Measurements from ENCODE around the gene MRPS18B. TPM values are rescaled to one million over a fixed set of nuclear protein-coding genes. Genes with fewer than 3 reads are reported as not detected.
"Not testable (repeated sequence)": the region's sequence is repeated elsewhere in the genome, so short reads cannot be mapped to it uniquely, and the experiment has no call there.

The MRPS18B gene
- total and polyA plus RNA-seq, 4 experiments from 2014 or later = 44.4 to 126 (median 79.0) TPM

DNA sequence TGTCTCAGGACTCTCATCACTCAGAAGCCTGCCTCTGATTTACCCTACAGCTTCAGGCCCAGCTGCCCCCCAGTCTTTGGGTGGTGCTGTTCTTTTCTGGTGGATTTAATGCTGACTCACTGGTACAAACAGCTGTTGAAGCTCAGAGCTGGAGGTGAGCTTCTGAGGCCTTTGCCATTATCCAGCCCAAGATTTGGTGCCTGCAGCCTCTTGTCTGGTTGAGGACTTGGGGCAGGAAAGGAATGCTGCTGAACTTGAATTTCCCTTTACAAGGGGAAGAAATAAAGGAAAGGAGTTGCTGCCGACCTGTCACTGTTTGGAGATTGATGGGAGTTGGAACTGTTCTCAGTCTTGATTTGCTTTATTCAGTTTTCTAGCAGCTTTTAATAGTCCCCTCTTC is 26.6 kb upstream of the MRPS18B start:
- H3K4me1 ChIP-seq (ENCODE audit: insufficient read depth, low read length) = no peaks in the 10 kb centered on the region
- POLR2A ChIA-PET (ENCODE audit: partially characterized antibody) = interaction anchor here (1.0 to 2.6 kb wide), 5 partner anchors 20 to 98 kb away, joined by 3 to 8 read pairs (median 3); no protein-coding TSS in a partner anchor
- no peaks in the 10 kb centered on the region for H3K27me3 ChIP-seq (ENCODE audit: insufficient read depth, low read length)
- intact Hi-C loops (cut with micrococcal nuclease) = no loop called here
- H3K9me3 ChIP-seq (ENCODE audit: control insufficient read depth in 1 of 2, low read length in 2 of 2) = no peaks in the 10 kb centered on the region
- Mint-ChIP-seq H3K4me3 (no peak overlapping the region), H3K27me3 (no peaks in the 10 kb centered on the region), H3K9me3 (peaks cover 0 to 2% (median 0%) of the 10 kb centered on the region in 8 donors), H3K27ac (peak overlapping the region in 3 of 7 donors; percentile 30 to 86 (median 48)), H3K4me1 (peaks cover 0 to 7% (median 4%) of the 10 kb centered on the region in 4 donors), H3K36me3 (peaks cover 46 to 59% of the 10 kb centered on the region in 2 donors)
- DNase-seq = no peak
- peaks cover 49% of the 10 kb centered on the region for H3K36me3 ChIP-seq (ENCODE audit: insufficient read depth, low read length)
- no peak overlapping the region for H3K4me3 ChIP-seq (ENCODE audit: low read length in 2 of 2)
- CTCF ChIA-PET (ENCODE audit: partially characterized antibody) = interaction anchor here (0.6 to 2.1 kb wide), 6 partner anchors 10 to 126 kb away, joined by 3 to 7 read pairs (median 4); no protein-coding TSS in a partner anchor
- H3K27ac ChIP-seq (ENCODE audit: low read depth, low read length) = no peak overlapping the region

DNA sequence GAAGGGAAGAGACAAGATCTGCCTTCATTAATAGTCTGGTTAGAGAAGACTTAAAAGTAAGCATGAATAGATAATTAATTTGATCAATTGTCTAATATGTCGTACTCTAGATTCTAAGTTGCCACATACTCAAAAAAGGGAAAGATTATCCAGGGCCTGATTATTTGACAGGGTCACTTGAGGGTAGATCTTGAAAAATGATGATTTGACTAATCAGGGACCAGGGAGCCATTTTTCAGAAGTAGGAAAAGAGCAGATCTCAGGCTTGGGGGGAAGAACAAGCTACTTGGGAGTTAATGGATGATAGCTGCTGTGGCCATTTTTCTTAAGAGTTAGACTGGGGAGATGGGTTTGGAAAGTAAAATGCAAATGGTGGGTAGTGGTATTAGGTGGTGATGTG is 25.4 kb upstream of the MRPS18B start:
- intact Hi-C loops (cut with micrococcal nuclease) = no loop called here
- Histone ChIP-seq H3K4me1 (ENCODE audit: insufficient read depth, low read length) (no peaks in the 10 kb centered on the region), H3K9me3 (ENCODE audit: control insufficient read depth in 1 of 2, low read length in 2 of 2) (no peaks in the 10 kb centered on the region), H3K36me3 (ENCODE audit: insufficient read depth, low read length) (peaks cover 37% of the 10 kb centered on the region), H3K4me3 (ENCODE audit: low read length in 2 of 2) (no peak overlapping the region), H3K27ac (ENCODE audit: low read depth, low read length) (no peak overlapping the region), H3K27me3 (ENCODE audit: insufficient read depth, low read length) (no peaks in the 10 kb centered on the region)
- peak overlapping the region in 4 of 7 donors; percentile 1 to 54 (median 30) for H3K27ac Mint-ChIP-seq
- DNase-seq = no peak
- H3K4me1 Mint-ChIP-seq = peaks cover 3 to 10% (median 7%) of the 10 kb centered on the region in 4 donors
- CTCF ChIA-PET (ENCODE audit: partially characterized antibody) = interaction anchor here (0.9 to 10.7 kb wide), 4 partner anchors 34 to 130 kb away, joined by 3 to 242 read pairs (median 118); partner anchors contain the start of gene ATAT1
- H3K9me3 Mint-ChIP-seq = peaks cover 0 to 2% (median 0%) of the 10 kb centered on the region in 8 donors
- no peaks in the 10 kb centered on the region for H3K27me3 Mint-ChIP-seq
- H3K4me3 Mint-ChIP-seq = no peak overlapping the region
- H3K36me3 Mint-ChIP-seq = peaks cover 35 to 50% of the 10 kb centered on the region in 2 donors
- POLR2A ChIA-PET (ENCODE audit: partially characterized antibody) = interaction anchor here (0.5 to 2.6 kb wide), 5 partner anchors 8 to 98 kb away, joined by 3 to 8 read pairs (median 4); no protein-coding TSS in a partner anchor

DNA sequence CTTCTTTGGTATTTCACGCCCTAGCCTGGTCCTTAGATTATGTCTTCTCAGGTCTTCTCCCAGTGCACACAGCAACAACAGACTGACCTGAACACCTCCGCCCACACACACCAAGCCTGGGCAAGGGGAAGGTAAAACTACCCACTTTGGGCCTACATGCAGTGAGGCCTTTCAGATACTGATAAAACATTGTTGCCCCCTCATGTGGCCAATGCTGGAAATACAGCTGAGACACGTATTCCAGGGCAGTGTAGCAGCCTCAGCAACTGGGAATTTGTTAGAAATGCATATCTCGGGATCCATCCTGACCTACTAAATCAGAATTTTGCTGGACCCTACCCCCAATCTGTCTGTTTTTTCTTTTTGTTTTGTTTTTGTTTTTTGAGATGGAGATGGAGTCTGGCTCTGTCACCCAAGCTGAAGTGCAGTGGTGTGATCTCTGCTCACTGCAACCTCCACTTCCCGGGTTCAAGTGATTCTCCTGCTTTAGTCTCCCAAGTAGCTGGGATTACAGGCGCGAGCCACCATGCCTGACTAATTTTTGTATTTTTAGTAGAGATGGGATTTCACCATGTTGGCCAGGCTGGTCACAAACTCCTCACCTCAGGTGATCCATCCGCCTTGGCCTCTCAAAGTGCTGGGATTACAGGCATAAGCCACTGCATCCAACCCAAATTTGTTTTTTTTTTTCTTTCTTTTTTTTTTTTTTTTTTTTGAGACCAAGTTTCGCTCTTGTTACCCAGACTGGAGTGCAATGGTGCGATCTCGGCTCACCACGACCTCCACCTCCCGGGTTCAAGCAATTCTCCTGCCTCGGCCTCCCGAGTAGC is 20.1 kb upstream of the MRPS18B start:
- H3K9me3 Mint-ChIP-seq; H3K4me3 ChIP-seq (ENCODE audit: low read length in 2 of 2); H3K4me1 ChIP-seq (ENCODE audit: insufficient read depth, low read length); H3K27me3 ChIP-seq (ENCODE audit: insufficient read depth, low read length); H3K27me3 Mint-ChIP-seq; H3K9me3 ChIP-seq (ENCODE audit: control insufficient read depth in 1 of 2, low read length in 2 of 2); H3K27ac ChIP-seq (ENCODE audit: low read depth, low read length); H3K4me3 Mint-ChIP-seq: not testable (repeated sequence)
- ChIA-PET POLR2A (ENCODE audit: partially characterized antibody) (interaction anchor here (0.6 to 8.5 kb wide), 22 partner anchors 9 to 147 kb away, joined by 3 to 132 read pairs (median 8); partner anchors contain the start of genes ABCF1, GNL1, HLA-E and MDC1), CTCF (ENCODE audit: partially characterized antibody) (interaction anchor here (0.7 to 10.7 kb wide), 39 partner anchors 9 to 316 kb away, joined by 3 to 242 read pairs (median 5); partner anchors contain the start of genes ABCF1, DHX16, MDC1 and MRPS18B)
- intact Hi-C loops (cut with micrococcal nuclease) = loop anchor here (1.0 kb wide), 3 partner anchors 40 to 114 kb away; partner anchors contain the start of gene PRR3
- Mint-ChIP-seq H3K36me3 (peaks cover 9 to 35% of the 10 kb centered on the region in 2 donors), H3K27ac (peak overlapping the region in 6 of 7 donors; percentile 7 to 85 (median 66)), H3K4me1 (peaks cover 5 to 28% (median 9%) of the 10 kb centered on the region in 4 donors)
- peaks cover 28% of the 10 kb centered on the region for H3K36me3 ChIP-seq (ENCODE audit: insufficient read depth, low read length)
- DNase-seq = peak; percentile 72 to 83 (median 75)

DNA sequence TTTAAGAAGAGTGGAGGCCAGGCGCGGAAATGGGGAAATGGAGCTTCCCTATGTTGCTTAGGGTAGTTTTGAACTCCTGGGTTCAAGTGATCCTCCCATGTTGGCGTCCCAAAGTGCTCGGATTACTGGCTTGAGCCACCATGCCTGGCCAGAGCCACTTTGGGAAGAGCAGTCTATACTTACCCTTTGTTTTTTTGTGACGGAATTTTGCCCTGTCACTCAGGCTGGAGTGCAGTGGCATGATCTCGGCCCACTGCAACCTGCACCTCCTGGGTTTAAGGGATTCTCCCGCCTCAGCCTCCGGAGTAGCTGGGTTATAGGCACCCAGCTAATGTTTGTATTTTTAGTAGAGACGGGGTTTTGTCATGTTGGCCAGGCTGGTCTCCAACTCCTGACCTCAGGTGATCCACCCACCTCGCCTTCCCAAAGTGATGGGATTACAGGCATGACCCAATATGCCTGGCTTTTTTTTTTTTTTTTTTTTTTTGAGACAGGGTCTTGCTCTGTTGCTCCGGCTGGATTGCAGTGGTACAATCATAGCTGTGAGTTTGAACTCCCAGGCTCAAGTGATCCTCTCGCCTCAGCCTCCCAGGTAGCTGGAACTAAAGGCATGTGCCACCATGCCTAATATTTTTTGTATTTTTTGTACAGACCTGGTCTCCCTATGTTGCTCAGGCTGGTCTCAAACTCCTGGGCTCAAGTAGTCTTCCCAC is 18.6 kb upstream of the MRPS18B start:
- Mint-ChIP-seq H3K9me3 (no peaks in the 10 kb centered on the region), H3K36me3 (peaks cover 21 to 47% of the 10 kb centered on the region in 2 donors)

DNA sequence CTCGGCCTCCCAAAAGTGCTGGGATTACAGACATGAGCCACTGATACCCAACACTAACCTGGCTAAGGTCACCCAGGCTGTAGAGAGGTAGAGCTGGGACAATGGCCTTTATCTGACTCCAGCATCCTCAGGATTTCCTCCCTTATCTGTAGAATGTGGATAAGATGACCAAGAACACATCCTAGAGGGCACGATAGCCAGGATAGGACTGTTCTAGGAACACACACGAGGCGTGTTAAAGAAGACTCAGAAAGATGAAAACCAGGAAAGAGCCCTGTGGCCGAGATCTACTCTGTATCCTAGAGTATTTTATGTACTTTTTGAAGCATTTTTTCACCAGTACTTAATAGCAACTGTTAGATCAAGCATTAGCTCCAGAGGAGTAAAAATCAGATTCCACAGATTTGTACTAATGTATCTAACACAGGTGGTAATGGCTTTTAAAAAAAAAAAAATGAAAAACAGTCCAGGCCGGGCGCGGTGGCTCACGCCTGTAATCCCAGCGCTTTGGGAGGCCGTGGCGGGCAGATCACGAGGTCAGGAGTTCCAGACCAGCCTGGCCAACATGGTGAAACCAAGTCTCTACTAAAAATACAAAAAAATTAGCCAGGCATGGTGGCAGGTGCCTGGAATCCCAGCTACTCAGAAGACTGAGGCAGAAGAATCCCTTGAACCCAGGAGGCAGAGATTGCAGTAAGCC is 17.9 kb upstream of the MRPS18B start:
- H3K27me3 Mint-ChIP-seq = no peaks in the 10 kb centered on the region
- ChIA-PET POLR2A (ENCODE audit: partially characterized antibody) (interaction anchor here (0.9 to 8.5 kb wide), 13 partner anchors 11 to 131 kb away, joined by 3 to 132 read pairs (median 8); partner anchors contain the start of genes HLA-E, MRPS18B and PPP1R10), CTCF (ENCODE audit: partially characterized antibody) (interaction anchor here (1.3 to 10.7 kb wide), 6 partner anchors 14 to 131 kb away, joined by 6 to 242 read pairs (median 42); no protein-coding TSS in a partner anchor)
- H3K4me3 Mint-ChIP-seq = no peak overlapping the region
- no peak for DNase-seq
- H3K36me3 Mint-ChIP-seq = peaks cover 25 to 53% of the 10 kb centered on the region in 2 donors
- no peak overlapping the region for H3K27ac Mint-ChIP-seq
- no peaks in the 10 kb centered on the region for H3K9me3 ChIP-seq (ENCODE audit: control insufficient read depth in 1 of 2, low read length in 2 of 2)
- H3K4me1 Mint-ChIP-seq = peaks cover 9 to 24% (median 18%) of the 10 kb centered on the region in 4 donors
- no peaks in the 10 kb centered on the region for H3K9me3 Mint-ChIP-seq
- H3K27ac ChIP-seq (ENCODE audit: low read depth, low read length) = no peak overlapping the region
- H3K4me1 ChIP-seq (ENCODE audit: insufficient read depth, low read length) = no peaks in the 10 kb centered on the region
- no peak overlapping the region for H3K4me3 ChIP-seq (ENCODE audit: low read length in 2 of 2)
- intact Hi-C loops (cut with micrococcal nuclease) = no loop called here
- peaks cover 45% of the 10 kb centered on the region for H3K36me3 ChIP-seq (ENCODE audit: insufficient read depth, low read length)
- H3K27me3 ChIP-seq (ENCODE audit: insufficient read depth, low read length) = no peaks in the 10 kb centered on the region

More for the DNA sequence above, 18.6 kb upstream of the MRPS18B start:
- H3K27me3 Mint-ChIP-seq = no peaks in the 10 kb centered on the region
- Histone ChIP-seq H3K9me3 (ENCODE audit: control insufficient read depth in 1 of 2, low read length in 2 of 2) (no peaks in the 10 kb centered on the region), H3K4me3 (ENCODE audit: low read length in 2 of 2) (no peak overlapping the region), H3K27me3 (ENCODE audit: insufficient read depth, low read length) (no peaks in the 10 kb centered on the region), H3K4me1 (ENCODE audit: insufficient read depth, low read length) (no peaks in the 10 kb centered on the region), H3K27ac (ENCODE audit: low read depth, low read length) (no peak overlapping the region), H3K36me3 (ENCODE audit: insufficient read depth, low read length) (peaks cover 44% of the 10 kb centered on the region)
- intact Hi-C loops (cut with micrococcal nuclease) = no loop called here
- no peak overlapping the region for H3K27ac Mint-ChIP-seq
- ChIA-PET POLR2A (ENCODE audit: partially characterized antibody) (interaction anchor here (0.7 to 8.5 kb wide), 18 partner anchors 7 to 148 kb away, joined by 3 to 132 read pairs (median 12); partner anchors contain the start of genes ABCF1, GNL1, HLA-E and MRPS18B), CTCF (ENCODE audit: partially characterized antibody) (interaction anchor here (0.8 to 10.7 kb wide), 15 partner anchors 7 to 145 kb away, joined by 3 to 242 read pairs (median 12); partner anchors contain the start of gene MDC1)
- H3K4me1 Mint-ChIP-seq = peaks cover 9 to 28% (median 17%) of the 10 kb centered on the region in 4 donors
- H3K4me3 Mint-ChIP-seq = no peak overlapping the region
- DNase-seq = no peak

DNA sequence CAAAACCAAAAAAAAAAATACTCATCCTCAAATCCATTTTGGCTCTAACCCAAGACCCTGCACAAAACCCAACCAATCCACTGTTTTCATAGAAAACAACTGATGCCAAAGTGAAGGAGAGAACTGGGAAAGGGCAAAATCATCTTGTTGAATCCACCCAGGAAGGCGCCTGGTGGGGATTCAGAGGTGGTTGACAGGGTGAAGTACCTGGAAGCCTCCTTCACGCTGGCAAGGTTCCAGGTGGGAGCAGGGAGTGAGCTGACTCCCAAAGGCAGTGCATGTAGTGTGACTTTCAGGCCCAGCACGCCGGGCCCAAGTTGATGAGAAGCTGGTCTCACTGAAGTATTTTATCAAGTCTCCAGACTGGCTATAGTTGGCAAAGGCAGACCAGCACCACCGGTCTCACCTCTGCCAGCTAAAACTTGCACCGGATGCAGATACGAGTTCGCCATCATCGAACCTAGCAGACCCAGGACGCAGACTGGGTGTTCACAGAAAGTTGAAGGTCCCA is 17.1 kb upstream of the MRPS18B start:
- Mint-ChIP-seq H3K27ac (peak overlapping the region in 2 of 7 donors; percentile 41 to 64), H3K27me3 (no peaks in the 10 kb centered on the region), H3K9me3 (no peaks in the 10 kb centered on the region), H3K4me1 (peaks cover 7 to 26% (median 17%) of the 10 kb centered on the region in 4 donors), H3K36me3 (peaks cover 31 to 55% of the 10 kb centered on the region in 2 donors), H3K4me3 (no peak overlapping the region)
- intact Hi-C loops (cut with micrococcal nuclease) = no loop called here
- peaks cover 51% of the 10 kb centered on the region for H3K36me3 ChIP-seq (ENCODE audit: insufficient read depth, low read length)
- ChIA-PET POLR2A (ENCODE audit: partially characterized antibody) (interaction anchor here (0.6 to 8.5 kb wide), 13 partner anchors 8 to 219 kb away, joined by 3 to 132 read pairs (median 6); partner anchors contain the start of genes MRPS18B and PPP1R10), CTCF (ENCODE audit: partially characterized antibody) (interaction anchor here (2.1 to 10.7 kb wide), 4 partner anchors 15 to 130 kb away, joined by 8 to 242 read pairs (median 144); no protein-coding TSS in a partner anchor)
- H3K9me3 ChIP-seq (ENCODE audit: control insufficient read depth in 1 of 2, low read length in 2 of 2) = no peaks in the 10 kb centered on the region
- no peak overlapping the region for H3K4me3 ChIP-seq (ENCODE audit: low read length in 2 of 2)
- no peaks in the 10 kb centered on the region for H3K27me3 ChIP-seq (ENCODE audit: insufficient read depth, low read length)
- no peak overlapping the region for H3K27ac ChIP-seq (ENCODE audit: low read depth, low read length)
- no peaks in the 10 kb centered on the region for H3K4me1 ChIP-seq (ENCODE audit: insufficient read depth, low read length)
- DNase-seq = no peak

Data from CD4-positive, alpha-beta memory T cell (primary cell).